K562 (cell line): ENCODE measurements around the gene ITPR1. TPM values are rescaled to one million over a fixed set of nuclear protein-coding genes. Genes with fewer than 3 reads are reported as not detected.

ENCODE experiments used
- ATAC-seq: fragments of 200-7000 bp; cut with Tn5 transposase; 3 replicates; pipeline ENCODE4 v1.9.1; 2020; ENCODE audit warnings: moderate library complexity
- BruUV-seq: library from RNA; stranded (reverse); fragments of 400-500 nt; replicated peaks from 2 replicates; lab custom pipeline; 2021; lab: Mats Ljungman, UMichigan
- CTCF ChIA-PET: fragments of 300-600 bp; formaldehyde crosslinking; extraction: SDS; loops from one replicate; lab custom pipeline; 2021; ENCODE audit warnings: low intra/inter-chr PET ratio; lab: Yijun Ruan, JAX
- POLR2A ChIA-PET: fragments of 300-600, 350-650 bp; sonication (Branson Sonifier 250); formaldehyde crosslinking; extraction: SDS; loops from one replicate; lab custom pipeline; 2021; ENCODE audit warnings: antibody characterized with exemption, inconsistent platforms; lab: Yijun Ruan, JAX
- DNase-seq, 4 experiments: peaks; one replicate each; pipeline versions ENCODE4 v3.0.0 to v3.0.0-alpha.2; 2011 to 2018; ENCODE audit warnings: low spot score in 3 of 4, mixed read lengths in 3 of 4; ENCODE audit errors: extremely low read depth in 1 of 4
- FAIRE-seq: peaks from 2 replicates; lab custom pipeline; 2011; peaks lifted over from hg19 to GRCh38; lab: Jason Lieb, UNC
- H2AFZ ChIP-seq: 2 replicates; pipeline ENCODE4 v1.6.0; 2011; ENCODE audit warnings: low read depth, low read length, control low read depth, inconsistent platforms
- H3K27ac ChIP-seq: fragments of 200-600 bp; 3 replicates; pipeline ENCODE4 v1.8.0; 2011; ENCODE audit warnings: low read depth, mild to moderate bottlenecking, control low read depth, inconsistent platforms, low read length, moderate library complexity, mixed read lengths; ENCODE audit errors: extremely low read depth
- H3K27me3 ChIP-seq, 2 experiments: fragments of 300-600 bp in 1 of 2; 2 replicates in 1 of 2; 3 replicates in 1 of 2; pipeline versions ENCODE4 v1.6.0 to v1.8.0; 2011; ENCODE audit warnings: inconsistent platforms in 2 of 2, low read length in 2 of 2, mild to moderate bottlenecking in 1 of 2, mixed read lengths in 1 of 2, moderate library complexity in 1 of 2; ENCODE audit not compliant: control insufficient read depth in 2 of 2, insufficient read depth in 2 of 2
- H3K36me3 ChIP-seq: fragments of 300-600 bp; 3 replicates; pipeline ENCODE4 v1.8.0; 2011; ENCODE audit warnings: mild to moderate bottlenecking, low read length, inconsistent platforms; ENCODE audit not compliant: control insufficient read depth, insufficient read depth
- H3K4me1 ChIP-seq, 2 experiments: fragments of 200-600 bp in 1 of 2; replicated peaks in 1 of 2; 2 replicates in 1 of 2; 3 replicates in 1 of 2; pipeline versions ENCODE4 v1.5.1 to v1.8.0; 2011; ENCODE audit warnings: inconsistent platforms in 2 of 2, low read length in 2 of 2, mild to moderate bottlenecking in 1 of 2, mixed read lengths in 1 of 2, moderate library complexity in 1 of 2; ENCODE audit not compliant: control insufficient read depth in 2 of 2, insufficient read depth in 2 of 2
- H3K4me2 ChIP-seq: 2 replicates; pipeline ENCODE4 v1.6.1; 2011; ENCODE audit warnings: low read length, control low read depth, inconsistent platforms, mixed read lengths; ENCODE audit not compliant: insufficient read depth
- H3K4me3 ChIP-seq: fragments of 200-600 bp; sonication (generic), shearing (Covaris generic); 2 replicates; pipeline ENCODE4 v1.5.1; 2016; ENCODE audit warnings: control low read depth, inconsistent platforms
- H3K79me2 ChIP-seq: fragments of 200-600 bp; 3 replicates; pipeline ENCODE4 v1.8.0; 2011; ENCODE audit warnings: low read length, inconsistent platforms; ENCODE audit not compliant: control insufficient read depth, insufficient read depth
- H3K9ac ChIP-seq, 2 experiments: 2 replicates each; pipeline versions ENCODE4 v1.6.0 to v1.6.1; 2011; ENCODE audit warnings: low read depth in 2 of 2, low read length in 2 of 2, control low read depth in 1 of 2, inconsistent platforms in 1 of 2, mild to moderate bottlenecking in 1 of 2, mixed read lengths in 1 of 2; ENCODE audit not compliant: insufficient read depth in 1 of 2
- H3K9me1 ChIP-seq: one replicate; pipeline ENCODE4 v1.6.0; 2011; ENCODE audit warnings: inconsistent platforms, mild to moderate bottlenecking, low read length, moderate library complexity; ENCODE audit not compliant: control insufficient read depth, insufficient read depth
- H3K9me3 ChIP-seq: replicated peaks from 2 replicates; pipeline ENCODE4 v1.5.1; 2011; ENCODE audit warnings: low read depth, low read length, inconsistent platforms; ENCODE audit not compliant: control insufficient read depth, insufficient read depth
- H4K20me1 ChIP-seq: replicated peaks from 2 replicates; pipeline ENCODE4 v1.6.1; 2011; ENCODE audit warnings: low read length, inconsistent platforms, mixed read lengths; ENCODE audit not compliant: control insufficient read depth, insufficient read depth
- C11orf30 ChIP-seq: fragments of 450-650 bp; IDR thresholded peaks from 2 replicates; pipeline ENCODE4 v1.6.1; 2016; ENCODE audit warnings: low read depth, mild to moderate bottlenecking
- MAFF ChIP-seq: IDR thresholded peaks from 2 replicates; pipeline ENCODE4 v1.6.1; 2012; ENCODE audit warnings: low read length, improper control_type of control experiment
- MAFG ChIP-seq: fragments of 450-650 bp; conservative IDR thresholded peaks from 2 replicates; pipeline ENCODE4 v1.6.1; 2016; ENCODE audit warnings: missing genetic modification characterization, missing compliant biosample characterization
- MAFK ChIP-seq: IDR thresholded peaks from 2 replicates; pipeline ENCODE4 v1.6.1; 2011; ENCODE audit warnings: low read length, improper control_type of control experiment
- SAP30 ChIP-seq: fragments of 200-600 bp; sonication (generic); IDR thresholded peaks from 2 replicates; pipeline ENCODE4 v1.6.1; 2012; ENCODE audit warnings: borderline replicate concordance, low read depth, mild to moderate bottlenecking, moderate library complexity, low read length, control low read depth, inconsistent platforms; ENCODE audit not compliant: insufficient read depth, poor library complexity, severe bottlenecking
- STAT5A ChIP-seq: IDR thresholded peaks from 2 replicates; pipeline ENCODE4 v1.6.1; 2012; ENCODE audit warnings: low read length, inconsistent platforms, borderline replicate concordance
- ZBTB17 ChIP-seq: fragments of 450-650 bp; formaldehyde crosslinking; IDR thresholded peaks from 2 replicates; pipeline ENCODE4 v1.4.0; 2020; ENCODE audit warnings: mild to moderate bottlenecking
- ZNF316 ChIP-seq: fragments of 450-650 bp; IDR thresholded peaks from 2 replicates; pipeline ENCODE4 v1.6.1; 2016
- WGBS: fragments of 100-300 bp; shearing (Covaris generic); methylation state at CpG from one replicate; pipeline ENCODE4 v1.1.6; 2016; ENCODE audit warnings: low coverage, mixed read lengths; ENCODE audit not compliant: insufficient coverage; ENCODE audit errors: missing lambda C conversion rate; 5-methylcytosine and 5-hydroxymethylcytosine counted together
- in situ Hi-C: fragments of 300-500 bp; cut with MboI; formaldehyde crosslinking; loops from 4 replicates; pipeline ENCODE4 v1.15.0; 2018; ENCODE audit warnings: inconsistent platforms, mixed read lengths
- intact Hi-C: fragments of 100-400 bp; cut with micrococcal nuclease; formaldehyde crosslinking; loops from 2 replicates; pipeline ENCODE4 v1.14.2; 2022
- polyA plus RNA-seq, 8 experiments: library from polyadenylated mRNA; depleted of rRNA in 4 of 8; stranded (reverse) in 5 of 8; unstranded in 3 of 8; fragments of >200 nt; fragmentation: Nextera tagmentation in 2 of 8; fragmentation: Illumina TruSeq in 1 of 8; extraction: Ambion mirVana in 2 of 8; extraction: Trizol in 1 of 8; gene quantifications; 2 replicates each; pipeline versions ENCODE4 v1.2.1 to v1.2.3, GENCODE V29; 2011 to 2014; ENCODE audit warnings: inconsistent platforms in 1 of 8, missing spikeins in 1 of 8
- total RNA-seq, 7 experiments: library from RNA; depleted of rRNA in 6 of 7; stranded (reverse); fragments of >200 nt in 6 of 7; fragmentation: Illumina TruSeq in 2 of 7; extraction: Trizol in 2 of 7; gene quantifications; 2 replicates each; pipeline versions ENCODE4 v1.2.1 to v1.2.3, GENCODE V29; 2011 to 2021; ENCODE audit warnings: low replicate concordance in 1 of 7
- TF ChIP-seq, protein P1 (sequence below): fragments of 450-650 bp; IDR thresholded peaks from 2 replicates; pipeline ENCODE4 v1.7.1; 2018; ENCODE audit warnings: mild to moderate bottlenecking, low read depth; ENCODE audit not compliant: partially characterized antibody

The ITPR1 gene
- total and polyA plus RNA-seq, 9 of the 15 experiments (the other 6 are each of a cell fraction or from before 2014, with no cell fraction given): 22.4 to 40.0 (median 27.4) TPM

DNA sequence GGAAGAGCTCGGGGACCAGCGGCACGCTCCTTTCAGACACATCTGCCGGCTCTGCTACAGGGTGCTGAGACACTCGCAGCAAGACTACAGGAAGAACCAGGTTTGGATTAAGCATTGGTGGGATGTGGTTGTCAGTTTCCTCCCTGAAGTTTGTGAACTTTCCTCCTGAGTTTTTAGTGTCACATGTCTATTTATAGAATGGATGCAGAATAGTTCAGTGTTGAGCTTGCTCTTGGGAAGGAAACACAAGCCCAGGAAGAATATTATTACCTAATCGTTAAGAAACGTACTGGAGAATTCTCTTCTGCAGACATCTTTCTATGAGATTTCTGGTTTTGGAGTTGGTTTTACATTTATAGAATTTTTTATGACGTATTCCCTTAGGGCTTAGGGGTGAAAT is 172.0 kb downstream of the ITPR1 start (continued):
- TF ChIP-seq, protein P1, sequence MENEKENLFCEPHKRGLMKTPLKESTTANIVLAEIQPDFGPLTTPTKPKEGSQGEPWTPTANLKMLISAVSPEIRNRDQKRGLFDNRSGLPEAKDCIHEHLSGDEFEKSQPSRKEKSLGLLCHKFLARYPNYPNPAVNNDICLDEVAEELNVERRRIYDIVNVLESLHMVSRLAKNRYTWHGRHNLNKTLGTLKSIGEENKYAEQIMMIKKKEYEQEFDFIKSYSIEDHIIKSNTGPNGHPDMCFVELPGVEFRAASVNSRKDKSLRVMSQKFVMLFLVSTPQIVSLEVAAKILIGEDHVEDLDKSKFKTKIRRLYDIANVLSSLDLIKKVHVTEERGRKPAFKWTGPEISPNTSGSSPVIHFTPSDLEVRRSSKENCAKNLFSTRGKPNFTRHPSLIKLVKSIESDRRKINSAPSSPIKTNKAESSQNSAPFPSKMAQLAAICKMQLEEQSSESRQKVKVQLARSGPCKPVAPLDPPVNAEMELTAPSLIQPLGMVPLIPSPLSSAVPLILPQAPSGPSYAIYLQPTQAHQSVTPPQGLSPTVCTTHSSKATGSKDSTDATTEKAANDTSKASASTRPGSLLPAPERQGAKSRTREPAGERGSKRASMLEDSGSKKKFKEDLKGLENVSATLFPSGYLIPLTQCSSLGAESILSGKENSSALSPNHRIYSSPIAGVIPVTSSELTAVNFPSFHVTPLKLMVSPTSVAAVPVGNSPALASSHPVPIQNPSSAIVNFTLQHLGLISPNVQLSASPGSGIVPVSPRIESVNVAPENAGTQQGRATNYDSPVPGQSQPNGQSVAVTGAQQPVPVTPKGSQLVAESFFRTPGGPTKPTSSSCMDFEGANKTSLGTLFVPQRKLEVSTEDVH: no peak
- no peak for TF ChIP-seq STAT5A

DNA sequence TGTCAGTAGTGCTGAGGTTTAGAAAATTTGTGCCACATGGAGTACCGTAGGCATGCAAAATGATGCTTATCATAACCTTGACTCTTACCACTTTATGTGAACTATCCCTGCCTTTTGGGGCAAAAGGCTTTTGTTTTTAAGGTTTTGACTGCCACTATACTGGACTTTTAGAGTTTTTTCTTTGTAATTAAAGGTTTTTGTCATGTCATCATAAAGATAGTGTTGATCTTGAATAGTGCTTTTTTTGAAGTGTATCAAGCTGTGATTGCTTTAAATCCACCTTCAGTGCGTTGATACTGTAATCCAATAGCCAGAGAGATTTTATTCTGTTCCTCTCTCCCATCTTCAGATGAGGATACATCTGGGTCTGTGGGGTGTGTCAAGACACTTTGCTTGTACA is 172.9 kb downstream of the ITPR1 start:
- 62% methylated on average over 2 of the region's 2 CpGs for WGBS
- H3K27me3 ChIP-seq: no peaks in the 10 kb centered on the region; a peak in 1 of 5 replicates
- intact Hi-C loops: no loop called here
- FAIRE-seq (no peak), ATAC-seq (no peak), DNase-seq (no peak)
- H3K9me1 ChIP-seq: no peaks in the 10 kb centered on the region
- H3K36me3 ChIP-seq: peaks cover 38% of the 10 kb centered on the region
- in situ Hi-C loops: no loop called here
- H2AFZ ChIP-seq: no peak overlapping the region
- ChIA-PET POLR2A (interaction anchor here (1.4 kb wide), 1 partner anchor 8 kb away, joined by 4 read pairs; no protein-coding TSS in a partner anchor), CTCF (no interaction called here)
- TF ChIP-seq SAP30: no peak
- no peak for TF ChIP-seq ZBTB17
- peak; percentile 74 for TF ChIP-seq MAFG (tag)
- peak; percentile 93 for TF ChIP-seq ZNF316
- peak; percentile 79 for TF ChIP-seq C11orf30
- peak; percentile 74 for TF ChIP-seq MAFF
- peak; percentile 64 for TF ChIP-seq MAFK
- no peak overlapping the region for H3K27ac ChIP-seq
- no peak overlapping the region for H3K4me3 ChIP-seq
- no peak overlapping the region for H3K4me2 ChIP-seq
- no peaks in the 10 kb centered on the region for H3K4me1 ChIP-seq
- no peaks in the 10 kb centered on the region for H3K79me2 ChIP-seq
- no peaks in the 10 kb centered on the region for H4K20me1 ChIP-seq
- BruUV-seq: no TSS peak
- H3K9ac ChIP-seq: no peak overlapping the region
- H3K9me3 ChIP-seq: no peaks in the 10 kb centered on the region
